GM12872 (cell line): ENCODE data around the gene PLD3.

Experiments used
- TF ChIP-seq, protein P1 (sequence below): IDR thresholded peaks from 3 replicates; pipeline ENCODE4 v1.5.1; 2011; ENCODE audit warnings: low read depth, mild to moderate bottlenecking, low read length, moderate library complexity; ENCODE audit not compliant: insufficient read depth

The PLD3 gene

DNA sequence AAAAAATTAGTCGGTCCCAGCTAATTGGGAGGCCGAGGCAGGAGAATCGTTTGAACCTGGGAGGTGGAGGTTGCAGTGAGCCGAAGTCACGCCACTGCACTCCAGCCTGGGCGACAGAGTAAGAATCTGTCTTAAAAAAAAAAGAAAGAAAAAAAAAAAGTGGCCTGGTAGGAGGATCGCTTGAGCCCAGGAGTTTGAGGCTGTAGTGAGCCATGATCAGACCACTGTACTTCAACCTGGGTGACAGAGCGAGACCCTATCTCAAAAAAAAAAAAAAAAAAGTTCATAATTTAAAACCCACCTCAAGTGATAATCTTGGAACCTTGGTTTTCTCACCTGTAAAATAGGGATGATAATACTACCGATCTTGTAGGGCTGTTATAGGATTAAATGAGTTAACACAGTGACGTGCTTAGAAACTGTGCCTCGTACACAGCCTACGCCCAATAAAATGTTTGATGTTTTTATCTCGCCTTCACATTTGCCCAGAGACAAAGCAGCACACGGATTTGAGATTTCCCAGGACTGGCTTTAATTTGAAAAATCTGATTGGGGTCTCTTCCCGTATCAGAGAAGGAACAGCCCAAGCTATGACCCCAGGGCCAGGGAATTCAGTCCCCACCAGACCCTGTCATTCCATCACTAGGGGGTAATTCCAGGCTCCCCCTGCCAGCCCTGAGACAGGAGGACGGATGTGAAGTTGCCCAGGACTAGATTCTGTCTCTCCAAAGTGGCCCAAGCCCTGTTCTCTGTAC is 73.7 kb downstream of the PLD3 start:
- TF ChIP-seq, protein P1, sequence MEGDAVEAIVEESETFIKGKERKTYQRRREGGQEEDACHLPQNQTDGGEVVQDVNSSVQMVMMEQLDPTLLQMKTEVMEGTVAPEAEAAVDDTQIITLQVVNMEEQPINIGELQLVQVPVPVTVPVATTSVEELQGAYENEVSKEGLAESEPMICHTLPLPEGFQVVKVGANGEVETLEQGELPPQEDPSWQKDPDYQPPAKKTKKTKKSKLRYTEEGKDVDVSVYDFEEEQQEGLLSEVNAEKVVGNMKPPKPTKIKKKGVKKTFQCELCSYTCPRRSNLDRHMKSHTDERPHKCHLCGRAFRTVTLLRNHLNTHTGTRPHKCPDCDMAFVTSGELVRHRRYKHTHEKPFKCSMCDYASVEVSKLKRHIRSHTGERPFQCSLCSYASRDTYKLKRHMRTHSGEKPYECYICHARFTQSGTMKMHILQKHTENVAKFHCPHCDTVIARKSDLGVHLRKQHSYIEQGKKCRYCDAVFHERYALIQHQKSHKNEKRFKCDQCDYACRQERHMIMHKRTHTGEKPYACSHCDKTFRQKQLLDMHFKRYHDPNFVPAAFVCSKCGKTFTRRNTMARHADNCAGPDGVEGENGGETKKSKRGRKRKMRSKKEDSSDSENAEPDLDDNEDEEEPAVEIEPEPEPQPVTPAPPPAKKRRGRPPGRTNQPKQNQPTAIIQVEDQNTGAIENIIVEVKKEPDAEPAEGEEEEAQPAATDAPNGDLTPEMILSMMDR, result no peak

- TF ChIP-seq, protein P1, result no peak
These were observed 74.5 kb downstream of the PLD3 start for GRCh38 chr19:40422748-40423566.

- TF ChIP-seq, protein P1, result no peak
These were observed 75.4 kb downstream of the PLD3 start for GRCh38 chr19:40423938-40424337.

GRCh38 chr19:40424637-40425449 is 76.3 kb downstream of the PLD3 start:
- TF ChIP-seq, protein P1, result no peak

- TF ChIP-seq, protein P1, result peak; percentile 77; the same call in 2 of the 3 replicates
These were observed 77.2 kb downstream of the PLD3 start, which contains the start of gene SERTAD1 for GRCh38 chr19:40425450-40426287. Gene SERTAD1 (minus strand): TSS chr19:40425992. CDS start chr19:40423546, 2,446 bp downstream.
